ENCODE measurements around the gene CHAC2.

DNA sequence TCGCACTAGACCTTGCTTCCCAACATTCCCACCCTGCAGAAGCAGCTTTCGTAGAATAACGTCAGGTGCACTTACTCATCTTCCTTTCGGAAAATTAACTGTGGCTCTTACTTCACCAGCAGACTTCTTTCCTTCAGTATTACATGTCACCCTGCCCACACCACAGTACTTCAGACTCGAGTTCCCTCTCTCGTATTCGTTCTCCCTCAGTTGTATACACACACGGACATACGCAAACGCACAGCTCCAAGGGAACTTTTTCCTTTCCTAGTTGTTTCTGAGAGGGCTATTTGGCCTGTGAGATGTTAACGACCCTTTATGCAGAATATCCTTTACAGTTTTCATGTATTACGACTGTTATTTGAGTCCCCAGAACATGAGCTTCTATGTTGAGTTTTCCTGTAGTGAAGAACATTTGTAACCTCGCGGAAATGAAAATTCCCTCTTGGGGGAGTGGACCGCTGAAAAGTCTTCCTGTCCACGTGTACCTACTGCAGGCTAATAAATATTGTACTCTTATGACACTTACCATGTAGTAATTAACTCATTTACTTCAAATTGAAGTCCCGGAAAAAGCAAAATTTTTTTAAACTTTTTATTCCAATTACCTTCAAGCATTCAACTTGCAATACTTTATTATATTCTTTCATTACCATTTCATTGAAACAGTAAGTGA is 20.1 kb downstream of the CHAC2 start:
- TF ChIP-seq, protein P1, sequence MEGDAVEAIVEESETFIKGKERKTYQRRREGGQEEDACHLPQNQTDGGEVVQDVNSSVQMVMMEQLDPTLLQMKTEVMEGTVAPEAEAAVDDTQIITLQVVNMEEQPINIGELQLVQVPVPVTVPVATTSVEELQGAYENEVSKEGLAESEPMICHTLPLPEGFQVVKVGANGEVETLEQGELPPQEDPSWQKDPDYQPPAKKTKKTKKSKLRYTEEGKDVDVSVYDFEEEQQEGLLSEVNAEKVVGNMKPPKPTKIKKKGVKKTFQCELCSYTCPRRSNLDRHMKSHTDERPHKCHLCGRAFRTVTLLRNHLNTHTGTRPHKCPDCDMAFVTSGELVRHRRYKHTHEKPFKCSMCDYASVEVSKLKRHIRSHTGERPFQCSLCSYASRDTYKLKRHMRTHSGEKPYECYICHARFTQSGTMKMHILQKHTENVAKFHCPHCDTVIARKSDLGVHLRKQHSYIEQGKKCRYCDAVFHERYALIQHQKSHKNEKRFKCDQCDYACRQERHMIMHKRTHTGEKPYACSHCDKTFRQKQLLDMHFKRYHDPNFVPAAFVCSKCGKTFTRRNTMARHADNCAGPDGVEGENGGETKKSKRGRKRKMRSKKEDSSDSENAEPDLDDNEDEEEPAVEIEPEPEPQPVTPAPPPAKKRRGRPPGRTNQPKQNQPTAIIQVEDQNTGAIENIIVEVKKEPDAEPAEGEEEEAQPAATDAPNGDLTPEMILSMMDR (IDR thresholded peaks at IDR 0.05): no peak
- TF ChIP-seq POLR2A (IDR thresholded peaks at IDR 0.05): no peak
